HAP-1 (cell line): ENCODE data around the gene CHMP4B.

ENCODE experiments used
- DNase-seq, 2 experiments: peaks; one replicate each; pipeline ENCODE4 v3.0.0-alpha.2; 2016 to 2020; ENCODE audit warnings: low spot score in 2 of 2
- H3K27me3 ChIP-seq: fragments of 250-450 bp; sonication (Bioruptor Pico); 2 replicates; pipeline ENCODE4 v1.5.1; 2020; ENCODE audit warnings: low read depth, mild to moderate bottlenecking, moderate library complexity
- H3K36me3 ChIP-seq: fragments of 250-450 bp; sonication (Bioruptor Pico); replicated peaks from 2 replicates; pipeline ENCODE4 v1.5.1; 2020; ENCODE audit warnings: mild to moderate bottlenecking
- H3K4me1 ChIP-seq: fragments of 250-450 bp; sonication (Bioruptor Pico); 2 replicates; pipeline ENCODE4 v1.5.1; 2020; ENCODE audit warnings: mild to moderate bottlenecking
- H3K4me3 ChIP-seq: fragments of 250-450 bp; sonication (Bioruptor Pico); 2 replicates; pipeline ENCODE4 v1.5.1; 2020; ENCODE audit warnings: mild to moderate bottlenecking, moderate library complexity
- H3K9me3 ChIP-seq: fragments of 250-450 bp; sonication (Bioruptor Pico); 2 replicates; pipeline ENCODE4 v1.5.1; 2020; ENCODE audit warnings: mild to moderate bottlenecking, moderate library complexity
- in situ Hi-C: fragments of 300-500 bp; cut with MboI; formaldehyde crosslinking; loops from 3 replicates; pipeline ENCODE4 v1.14.3; 2020; ENCODE audit warnings: low sequenced_read_pairs, inconsistent platforms, mixed read lengths

The CHMP4B gene

GRCh38 chr20:33843050-33843449, 31.9 kb downstream of the CHMP4B start:
- in situ Hi-C loops, result no loop called here
- peaks cover 31% of the 10 kb centered on the region for H3K4me1 ChIP-seq
- H3K9me3 ChIP-seq, result no peaks in the 10 kb centered on the region
- H3K27me3 ChIP-seq, result no peaks in the 10 kb centered on the region
- H3K36me3 ChIP-seq, result no peaks in the 10 kb centered on the region
- H3K4me3 ChIP-seq, result no peak overlapping the region
- no peak for DNase-seq

- H3K9me3 ChIP-seq, result no peaks in the 10 kb centered on the region
- in situ Hi-C loops, result no loop called here
- H3K36me3 ChIP-seq, result 0 out of 2 replicates have a peak, but pooled peaks cover 4% of the 10 kb centered on the region
- peaks cover 32% of the 10 kb centered on the region for H3K4me1 ChIP-seq
- DNase-seq, result no peak
- H3K4me3 ChIP-seq, result no peak overlapping the region
- H3K27me3 ChIP-seq, result no peaks in the 10 kb centered on the region
Observed at GRCh38 chr20:33843854-33844253, 32.7 kb downstream of the CHMP4B start.

- no peaks in the 10 kb centered on the region for H3K9me3 ChIP-seq
- peak; percentile 69 to 92 for DNase-seq
- peaks cover 43% of the 10 kb centered on the region for H3K4me1 ChIP-seq
- no peak overlapping the region for H3K4me3 ChIP-seq
- peaks cover 17% of the 10 kb centered on the region for H3K36me3 ChIP-seq
- no peaks in the 10 kb centered on the region for H3K27me3 ChIP-seq
- in situ Hi-C loops, result no loop called here
Observed at GRCh38 chr20:33846291-33846935, 35.3 kb downstream of the CHMP4B start.

- Histone ChIP-seq H3K4me1 (peaks cover 43% of the 10 kb centered on the region), H3K36me3 (peaks cover 22% of the 10 kb centered on the region), H3K4me3 (no peak overlapping the region), H3K9me3 (no peaks in the 10 kb centered on the region), H3K27me3 (no peaks in the 10 kb centered on the region)
- DNase-seq, result peak in 1 of 2 experiments; percentile 90
- in situ Hi-C loops, result no loop called here
Observed at GRCh38 chr20:33847006-33847405, 35.9 kb downstream of the CHMP4B start.

GRCh38 chr20:33848391-33848790, 37.2 kb downstream of the CHMP4B start:
- Histone ChIP-seq H3K36me3 (peaks cover 30% of the 10 kb centered on the region), H3K27me3 (no peaks in the 10 kb centered on the region), H3K9me3 (no peaks in the 10 kb centered on the region), H3K4me3 (no peak overlapping the region), H3K4me1 (peaks cover 38% of the 10 kb centered on the region)
- DNase-seq, result no peak
- in situ Hi-C loops, result no loop called here

GRCh38 chr20:33850159-33850558, 39.0 kb downstream of the CHMP4B start:
- peak in 1 of 2 experiments; percentile 26 for DNase-seq
- in situ Hi-C loops, result loop anchor here (25.0 kb wide), 1 partner anchor 212 kb away; no protein-coding TSS in a partner anchor
- Histone ChIP-seq H3K36me3 (peaks cover 43% of the 10 kb centered on the region), H3K27me3 (no peaks in the 10 kb centered on the region), H3K4me1 (peaks cover 38% of the 10 kb centered on the region), H3K4me3 (no peak overlapping the region), H3K9me3 (no peaks in the 10 kb centered on the region)

GRCh38 chr20:33851842-33852466, 40.8 kb downstream of the CHMP4B start:
- Histone ChIP-seq H3K4me3 (no peak overlapping the region), H3K4me1 (peaks cover 21% of the 10 kb centered on the region), H3K36me3 (peaks cover 43% of the 10 kb centered on the region), H3K9me3 (no peaks in the 10 kb centered on the region), H3K27me3 (no peaks in the 10 kb centered on the region)
- in situ Hi-C loops, result loop anchor here (25.0 kb wide), 1 partner anchor 210 kb away; no protein-coding TSS in a partner anchor
- DNase-seq, result no peak

- no peak overlapping the region for H3K4me3 ChIP-seq
- H3K36me3 ChIP-seq, result peaks cover 43% of the 10 kb centered on the region
- in situ Hi-C loops, result loop anchor here (25.0 kb wide), 1 partner anchor 209 kb away; no protein-coding TSS in a partner anchor
- no peak for DNase-seq
- no peaks in the 10 kb centered on the region for H3K9me3 ChIP-seq
- no peaks in the 10 kb centered on the region for H3K27me3 ChIP-seq
- H3K4me1 ChIP-seq, result peaks cover 14% of the 10 kb centered on the region
Observed at GRCh38 chr20:33852626-33853506, 41.7 kb downstream of the CHMP4B start.

- peaks cover 11% of the 10 kb centered on the region for H3K4me1 ChIP-seq
- H3K9me3 ChIP-seq, result no peaks in the 10 kb centered on the region
- in situ Hi-C loops, result loop anchor here (25.0 kb wide), 1 partner anchor 209 kb away; no protein-coding TSS in a partner anchor
- H3K36me3 ChIP-seq, result peaks cover 41% of the 10 kb centered on the region
- no peak for DNase-seq
- H3K4me3 ChIP-seq, result no peak overlapping the region
- no peaks in the 10 kb centered on the region for H3K27me3 ChIP-seq
Observed at GRCh38 chr20:33853507-33853813, 42.3 kb downstream of the CHMP4B start.

- Histone ChIP-seq H3K27me3 (no peaks in the 10 kb centered on the region), H3K4me1 (peaks cover 2% of the 10 kb centered on the region; the same call in 1 of the 2 replicates), H3K4me3 (no peak overlapping the region), H3K36me3 (peaks cover 17% of the 10 kb centered on the region), H3K9me3 (no peaks in the 10 kb centered on the region)
- in situ Hi-C loops, result loop anchor here (25.0 kb wide), 1 partner anchor 204 kb away; no protein-coding TSS in a partner anchor
- no peak for DNase-seq
Observed at GRCh38 chr20:33857722-33858563, 46.8 kb downstream of the CHMP4B start.

GRCh38 chr20:33858666-33859065, 47.5 kb downstream of the CHMP4B start:
- Histone ChIP-seq H3K36me3 (peaks cover 13% of the 10 kb centered on the region), H3K27me3 (no peaks in the 10 kb centered on the region), H3K4me1 (peaks cover 2% of the 10 kb centered on the region; the same call in 1 of the 2 replicates), H3K9me3 (no peaks in the 10 kb centered on the region), H3K4me3 (no peak overlapping the region)
- in situ Hi-C loops, result loop anchor here (25.0 kb wide), 1 partner anchor 204 kb away; no protein-coding TSS in a partner anchor
- DNase-seq, result no peak

- no peak for DNase-seq
Observed at GRCh38 chr20:33859157-33859695, 48.1 kb downstream of the CHMP4B start.

More at GRCh38 chr20:33859157-33859695, 48.1 kb downstream of the CHMP4B start:
- H3K36me3 ChIP-seq, result peaks cover 8% of the 10 kb centered on the region
- no peak overlapping the region for H3K4me3 ChIP-seq
- no peaks in the 10 kb centered on the region for H3K9me3 ChIP-seq
- in situ Hi-C loops, result loop anchor here (25.0 kb wide), 1 partner anchor 203 kb away; no protein-coding TSS in a partner anchor
- peaks cover 2% of the 10 kb centered on the region; the same call in 1 of the 2 replicates for H3K4me1 ChIP-seq
- no peaks in the 10 kb centered on the region for H3K27me3 ChIP-seq
